ENCODE results near the gene SF3A1.

The SF3A1 gene

DNA sequence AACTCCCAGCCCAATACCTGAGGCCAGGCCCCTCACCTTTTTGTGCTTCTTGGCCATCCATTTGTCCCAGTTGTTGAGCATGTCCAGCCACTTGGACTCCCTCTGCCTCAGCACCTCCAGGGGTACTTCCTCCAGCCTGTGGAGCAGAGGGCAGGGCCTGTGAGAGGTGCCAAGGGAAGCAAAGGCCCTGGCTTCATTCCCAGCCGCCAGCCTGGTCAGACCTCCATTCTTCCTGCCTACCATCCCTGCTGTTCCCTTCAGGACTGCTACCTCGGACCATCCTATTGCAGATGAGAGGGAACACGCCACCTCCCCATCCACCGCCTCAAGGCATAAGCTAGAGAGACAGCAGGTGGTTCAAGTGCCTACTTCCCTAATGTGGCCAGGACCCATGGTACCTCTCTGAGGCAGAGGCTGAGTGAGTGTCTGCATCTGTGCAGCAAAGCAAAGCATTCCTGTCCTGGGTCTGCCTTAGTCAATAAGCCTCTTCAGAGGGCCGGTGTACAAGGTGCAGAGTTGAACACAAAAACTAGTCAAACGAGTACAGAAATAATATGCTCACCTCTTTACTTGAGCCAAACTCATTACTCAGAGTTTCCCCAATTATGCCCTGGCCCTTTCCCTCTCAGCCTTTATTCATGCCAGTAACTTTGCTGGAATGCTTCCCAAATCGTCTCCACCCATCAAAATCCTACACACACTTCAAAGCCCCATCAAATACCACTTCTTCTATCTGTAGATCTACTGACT is 52.0 kb downstream of the SF3A1 start:
- TF ChIP-seq, protein P1, sequence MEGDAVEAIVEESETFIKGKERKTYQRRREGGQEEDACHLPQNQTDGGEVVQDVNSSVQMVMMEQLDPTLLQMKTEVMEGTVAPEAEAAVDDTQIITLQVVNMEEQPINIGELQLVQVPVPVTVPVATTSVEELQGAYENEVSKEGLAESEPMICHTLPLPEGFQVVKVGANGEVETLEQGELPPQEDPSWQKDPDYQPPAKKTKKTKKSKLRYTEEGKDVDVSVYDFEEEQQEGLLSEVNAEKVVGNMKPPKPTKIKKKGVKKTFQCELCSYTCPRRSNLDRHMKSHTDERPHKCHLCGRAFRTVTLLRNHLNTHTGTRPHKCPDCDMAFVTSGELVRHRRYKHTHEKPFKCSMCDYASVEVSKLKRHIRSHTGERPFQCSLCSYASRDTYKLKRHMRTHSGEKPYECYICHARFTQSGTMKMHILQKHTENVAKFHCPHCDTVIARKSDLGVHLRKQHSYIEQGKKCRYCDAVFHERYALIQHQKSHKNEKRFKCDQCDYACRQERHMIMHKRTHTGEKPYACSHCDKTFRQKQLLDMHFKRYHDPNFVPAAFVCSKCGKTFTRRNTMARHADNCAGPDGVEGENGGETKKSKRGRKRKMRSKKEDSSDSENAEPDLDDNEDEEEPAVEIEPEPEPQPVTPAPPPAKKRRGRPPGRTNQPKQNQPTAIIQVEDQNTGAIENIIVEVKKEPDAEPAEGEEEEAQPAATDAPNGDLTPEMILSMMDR (IDR thresholded peaks at IDR 0.05; ENCODE audit: control insufficient read depth, extremely low read depth, insufficient read depth), result no peak
- H3K4me3 ChIP-seq (ENCODE audit: low read depth, low read length), result no peak overlapping the region
- DNase-seq (ENCODE audit: low read depth), result no peak

DNA sequence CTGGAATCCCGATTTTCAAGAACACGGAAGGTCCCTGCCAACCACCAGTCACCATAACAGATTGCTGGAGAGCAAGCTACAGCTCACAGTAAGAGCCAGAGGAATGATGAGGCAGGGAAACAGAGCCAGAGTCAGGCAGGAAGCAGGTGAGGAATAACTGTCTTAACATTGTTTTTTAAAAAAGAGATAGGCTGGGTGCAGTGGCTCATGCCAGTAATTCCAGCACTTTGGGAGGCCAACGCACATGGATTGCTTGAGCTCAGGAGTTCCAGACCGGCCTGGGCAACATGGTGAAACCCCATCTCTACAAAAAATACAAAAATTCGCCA is 53.9 kb downstream of the SF3A1 start:
- TF ChIP-seq, protein P1 (IDR thresholded peaks at IDR 0.05; ENCODE audit: control insufficient read depth, extremely low read depth, insufficient read depth), result no peak
- no peak for DNase-seq (ENCODE audit: low read depth)
- no peak overlapping the region for H3K4me3 ChIP-seq (ENCODE audit: low read depth, low read length)

DNA sequence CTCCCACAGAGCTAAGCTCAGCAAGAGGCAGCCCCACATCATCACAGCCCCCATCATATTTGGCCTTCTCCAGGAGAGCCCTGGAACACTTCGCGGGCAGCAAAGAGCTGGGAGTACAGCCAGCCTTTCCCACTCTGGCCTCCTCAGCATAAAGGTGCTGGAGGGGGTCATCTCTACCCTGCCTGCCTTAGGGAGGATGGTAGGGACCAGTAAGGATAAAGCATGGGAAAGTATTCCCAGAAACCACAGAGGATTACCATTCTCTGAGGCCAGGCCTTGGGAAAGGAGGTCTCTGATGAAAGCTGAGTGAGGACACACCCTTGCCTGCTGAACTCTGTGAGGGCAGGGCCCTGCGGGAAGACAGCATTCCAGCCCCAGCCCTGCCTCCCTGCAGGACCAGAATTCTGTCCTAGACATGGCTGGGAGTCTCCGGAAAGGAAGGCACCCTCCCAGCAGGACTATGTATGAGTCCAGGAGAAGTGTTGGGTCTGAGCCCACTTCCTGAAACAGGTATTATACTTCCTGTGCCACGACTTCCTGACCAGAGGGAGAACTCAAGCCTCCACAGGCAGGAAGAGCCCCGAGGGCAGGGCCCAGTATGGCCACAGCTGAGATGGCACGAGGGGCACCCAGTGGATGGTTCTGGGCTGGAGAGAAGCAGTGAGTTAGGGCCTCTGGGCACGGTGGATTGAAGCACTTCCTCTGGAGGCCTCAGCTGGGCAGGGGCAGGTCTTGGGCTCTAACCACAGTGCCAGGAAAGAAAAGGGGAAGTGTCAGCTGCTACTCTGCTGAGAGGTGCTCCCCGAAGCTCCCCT is 54.5 kb downstream of the SF3A1 start:
- H3K4me3 ChIP-seq (ENCODE audit: low read depth, low read length), result no peak overlapping the region
- DNase-seq (ENCODE audit: low read depth), result no peak
- TF ChIP-seq, protein P1 (IDR thresholded peaks at IDR 0.05; ENCODE audit: control insufficient read depth, extremely low read depth, insufficient read depth), result no peak

DNA sequence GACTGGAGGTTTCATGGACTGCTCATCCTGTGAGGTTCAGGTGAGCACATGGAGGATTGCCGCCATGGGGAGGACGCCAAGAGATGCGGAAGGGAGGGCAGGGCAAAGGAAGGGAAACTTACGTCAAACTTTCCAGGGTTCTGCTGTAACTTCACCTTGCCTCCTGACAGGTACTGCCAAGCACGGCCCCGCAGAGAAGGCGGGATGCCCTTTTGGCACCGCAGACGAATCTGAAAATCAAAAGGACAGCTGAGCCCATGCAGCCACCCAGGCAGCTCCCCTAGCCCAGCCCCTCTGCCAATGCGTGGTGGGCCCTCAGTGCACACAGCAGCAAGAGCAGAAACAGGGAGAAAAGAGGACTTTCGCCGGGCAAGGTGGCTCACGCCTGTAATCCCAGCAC is 57.4 kb downstream of the SF3A1 start:
- H3K4me3 ChIP-seq (ENCODE audit: low read depth, low read length), result no peak overlapping the region
- DNase-seq (ENCODE audit: low read depth), result no peak
- TF ChIP-seq, protein P1 (IDR thresholded peaks at IDR 0.05; ENCODE audit: control insufficient read depth, extremely low read depth, insufficient read depth), result no peak

DNA sequence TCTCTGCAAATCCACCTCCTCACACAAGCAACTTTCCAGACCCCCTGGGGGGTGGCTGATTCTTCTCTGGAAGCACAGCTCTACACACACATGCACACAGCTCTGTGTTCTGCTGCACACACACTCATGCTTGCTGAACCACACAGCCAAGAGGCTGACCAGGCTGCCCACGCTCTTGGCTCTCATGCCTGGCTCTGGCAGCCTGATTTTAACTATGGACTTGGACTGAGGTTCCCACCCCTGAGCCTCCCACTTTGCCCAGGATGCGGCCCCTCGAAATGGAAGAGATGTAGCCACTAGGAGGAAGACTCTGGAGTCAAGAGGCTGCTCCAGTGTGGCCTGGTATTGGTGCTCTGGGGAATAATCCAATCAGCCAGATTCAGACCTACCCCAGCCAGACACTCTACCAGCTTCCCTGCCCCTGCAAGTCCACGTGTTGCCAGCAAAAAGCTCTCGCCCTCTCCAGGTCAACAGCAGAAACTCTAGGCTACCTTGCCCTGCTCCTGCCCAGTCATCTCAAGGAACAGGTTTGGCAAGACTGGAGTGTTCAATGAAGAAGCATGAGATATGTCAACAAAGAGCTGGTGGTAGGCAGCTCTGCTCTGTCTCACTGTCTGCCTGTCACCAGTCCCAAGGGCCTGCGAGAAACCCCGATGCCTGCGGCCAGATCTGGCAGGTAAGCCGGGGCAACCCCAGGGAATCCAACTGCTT is 58.5 kb downstream of the SF3A1 start:
- peak overlapping the region; percentile 21; the same call in 1 of the 2 replicates for H3K4me3 ChIP-seq (ENCODE audit: low read depth, low read length)
- DNase-seq (ENCODE audit: low read depth), result peak; percentile 98
- TF ChIP-seq, protein P1 (IDR thresholded peaks at IDR 0.05; ENCODE audit: control insufficient read depth, extremely low read depth, insufficient read depth), result peak; percentile 49

DNA sequence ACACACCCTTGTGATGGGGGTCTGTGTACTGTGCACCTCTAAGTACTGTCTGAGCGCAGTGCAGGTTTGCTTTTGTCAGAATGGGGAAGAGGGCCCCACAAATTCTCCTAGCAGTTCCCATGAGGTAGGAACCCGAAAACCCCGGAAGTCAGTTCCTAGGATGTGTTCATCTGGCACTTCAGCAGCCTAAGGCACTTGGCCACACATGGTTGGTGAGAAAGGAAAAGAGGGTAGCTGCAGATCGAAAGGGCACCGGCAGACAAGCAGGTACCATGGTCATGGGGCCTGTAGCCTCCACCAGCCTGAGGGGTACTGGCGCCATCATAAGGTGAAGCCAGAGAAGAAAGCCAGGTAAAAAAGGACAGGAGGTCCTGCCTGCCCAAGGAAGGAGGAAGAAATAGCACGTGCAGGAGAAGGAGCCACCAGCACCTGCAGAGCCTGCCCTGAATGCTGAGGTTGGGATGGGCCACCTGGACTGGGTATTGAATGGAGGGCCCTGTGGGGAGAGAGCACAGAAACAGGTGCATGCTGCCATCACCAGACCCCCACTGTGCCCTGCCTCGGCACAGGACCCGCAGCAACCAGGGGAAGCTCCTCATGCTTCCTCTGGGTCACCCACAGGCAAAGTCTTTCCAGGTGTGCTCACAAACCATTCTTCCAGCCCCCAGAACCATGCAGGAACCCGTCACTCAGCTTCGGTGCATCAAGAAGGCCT is 59.3 kb downstream of the SF3A1 start:
- no peak overlapping the region for H3K4me3 ChIP-seq (ENCODE audit: low read depth, low read length)
- TF ChIP-seq, protein P1 (IDR thresholded peaks at IDR 0.05; ENCODE audit: control insufficient read depth, extremely low read depth, insufficient read depth), result no peak
- DNase-seq (ENCODE audit: low read depth), result no peak

Measured in LNCaP clone FGC (cell line).